ENCODE results near the gene GET4.
A peak's percentile ranks its signal among the peaks of the same experiment; 100 is the strongest.
"Not testable (repeated sequence)": the region's sequence is repeated elsewhere in the genome, so short reads cannot be mapped to it uniquely, and the experiment has no call there.

GET4 gene

DNA sequence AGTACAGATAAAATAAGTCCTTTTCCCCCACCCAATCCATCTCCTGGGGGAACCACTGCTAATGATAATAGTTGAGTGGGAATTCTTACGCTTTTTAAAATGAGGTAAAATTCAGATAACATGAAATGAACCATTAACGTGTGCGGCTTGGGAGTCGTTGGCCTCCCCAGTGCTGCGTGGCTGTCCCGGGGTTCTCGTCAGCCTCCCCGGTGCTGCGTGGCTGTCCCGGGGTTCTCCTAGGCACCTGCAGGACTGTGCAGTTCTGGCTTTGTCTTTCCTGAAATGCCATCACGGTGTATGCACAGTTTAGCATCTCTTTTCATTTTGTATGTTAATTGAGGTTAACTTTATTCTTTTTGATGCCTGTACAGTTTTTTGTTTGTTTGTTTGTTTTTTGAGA, 30.6 kb upstream of the GET4 start:
- DNase-seq = no peak

DNA sequence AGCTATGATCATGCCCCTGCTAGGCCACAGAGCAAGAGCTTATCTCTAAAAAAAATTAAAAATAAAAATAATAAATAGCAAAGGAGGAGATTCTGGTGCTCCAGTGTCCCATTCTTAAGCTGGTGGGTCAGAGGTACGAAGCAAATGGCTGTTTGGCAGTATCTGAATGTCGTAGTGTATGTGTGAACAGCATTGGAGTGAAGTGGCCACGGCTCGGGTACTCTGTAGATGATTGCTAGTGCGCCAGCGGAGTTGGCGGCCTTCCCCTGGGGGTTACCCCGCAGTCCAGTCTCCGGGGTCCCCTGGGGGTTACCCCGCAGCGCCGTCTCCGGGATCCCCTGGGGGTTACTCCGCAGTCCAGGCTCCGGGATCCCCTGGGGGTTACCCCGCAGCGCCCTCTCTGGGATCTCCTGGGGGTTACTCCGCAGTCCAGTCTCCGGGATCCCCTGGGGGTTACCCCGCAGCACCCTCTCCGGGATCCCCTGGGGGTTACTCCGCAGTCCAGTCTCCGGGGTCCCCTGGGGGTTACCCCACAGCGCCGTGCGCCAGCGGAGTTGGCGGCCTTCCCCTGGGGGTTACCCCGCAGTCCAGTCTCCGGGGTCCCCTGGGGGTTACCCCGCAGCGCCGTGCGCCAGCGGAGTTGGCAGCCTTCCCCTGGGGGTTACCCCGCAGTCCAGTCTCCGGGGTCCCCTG, 29.2 kb upstream of the GET4 start:
- not testable (repeated sequence) for DNase-seq

DNA sequence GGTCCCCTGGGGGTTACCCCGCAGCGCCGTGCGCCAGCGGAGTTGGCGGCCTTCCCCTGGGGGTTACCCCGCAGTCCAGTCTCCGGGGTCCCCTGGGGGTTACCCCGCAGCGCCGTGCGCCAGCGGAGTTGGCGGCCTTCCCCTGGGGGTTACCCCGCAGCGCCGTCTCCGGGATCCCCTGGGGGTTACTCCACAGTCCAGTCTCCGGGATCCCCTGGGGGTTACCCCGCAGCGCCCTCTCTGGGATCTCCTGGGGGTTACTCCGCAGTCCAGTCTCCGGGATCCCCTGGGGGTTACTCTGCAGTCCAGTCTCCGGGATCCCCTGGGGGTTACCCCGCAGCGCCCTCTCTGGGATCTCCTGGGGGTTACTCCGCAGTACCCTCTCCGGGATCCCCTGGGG, 28.6 kb upstream of the GET4 start:
- DNase-seq = not testable (repeated sequence)

DNA sequence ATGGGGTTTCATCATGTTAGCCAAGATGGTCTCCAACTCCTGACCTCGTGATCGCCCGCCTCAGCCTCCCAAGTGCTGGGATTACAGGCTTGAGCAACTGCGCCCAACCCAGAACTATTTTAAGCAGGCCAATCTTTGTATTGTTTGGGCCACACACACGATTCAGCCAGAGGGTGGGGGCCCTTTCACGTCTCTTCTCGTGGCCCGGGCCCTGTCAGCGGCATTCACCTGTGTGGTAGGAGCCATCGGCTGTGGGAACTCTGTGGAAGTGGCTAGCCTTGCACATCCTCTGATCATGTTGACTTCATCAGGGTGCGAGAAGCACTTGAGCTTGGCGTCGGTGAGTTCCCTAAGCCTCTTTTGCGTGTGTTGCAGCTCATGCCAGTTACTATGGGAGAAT, 27.2 kb upstream of the GET4 start:
- DNase-seq = no peak

DNA sequence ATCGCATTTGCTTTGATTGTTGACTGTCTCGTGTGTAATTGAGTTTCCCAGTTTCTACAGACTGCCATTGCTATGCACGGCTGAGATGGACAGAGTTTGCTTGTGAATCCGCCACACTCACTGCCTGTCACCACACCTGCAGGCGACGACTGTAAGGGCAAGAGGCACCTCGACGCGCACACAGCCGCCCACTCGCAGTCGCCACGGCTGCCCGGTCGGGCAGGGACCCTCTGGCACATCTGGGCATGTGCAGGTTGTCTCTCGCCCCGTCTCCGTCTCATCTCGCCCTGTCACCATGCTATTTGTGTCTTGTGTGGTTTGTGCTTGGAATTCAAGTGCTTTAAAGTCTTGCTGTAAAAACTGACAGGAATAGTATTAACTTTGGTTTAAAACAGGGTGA, 26.6 kb upstream of the GET4 start:
- no peak for DNase-seq

DNA sequence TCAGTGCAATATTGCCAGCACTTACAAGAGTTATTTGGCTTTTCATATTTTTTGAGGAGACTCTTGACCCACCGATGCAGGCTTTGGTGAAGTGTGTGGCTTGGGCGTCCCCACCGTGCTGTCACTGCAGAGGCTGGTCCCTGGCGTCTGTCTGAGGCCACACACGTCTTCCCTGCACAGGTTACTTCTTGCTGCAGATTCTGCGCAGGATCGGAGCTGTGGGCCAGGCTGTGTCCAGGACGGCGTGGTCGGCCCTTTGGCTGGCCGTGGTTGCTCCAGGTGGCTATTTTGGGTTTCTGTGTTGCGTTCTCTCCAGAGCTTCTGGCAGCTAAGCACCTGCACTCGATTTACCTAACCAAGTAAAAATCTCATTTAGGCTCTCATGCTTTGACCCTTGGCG, 25.1 kb upstream of the GET4 start:
- no peak for DNase-seq

DNA sequence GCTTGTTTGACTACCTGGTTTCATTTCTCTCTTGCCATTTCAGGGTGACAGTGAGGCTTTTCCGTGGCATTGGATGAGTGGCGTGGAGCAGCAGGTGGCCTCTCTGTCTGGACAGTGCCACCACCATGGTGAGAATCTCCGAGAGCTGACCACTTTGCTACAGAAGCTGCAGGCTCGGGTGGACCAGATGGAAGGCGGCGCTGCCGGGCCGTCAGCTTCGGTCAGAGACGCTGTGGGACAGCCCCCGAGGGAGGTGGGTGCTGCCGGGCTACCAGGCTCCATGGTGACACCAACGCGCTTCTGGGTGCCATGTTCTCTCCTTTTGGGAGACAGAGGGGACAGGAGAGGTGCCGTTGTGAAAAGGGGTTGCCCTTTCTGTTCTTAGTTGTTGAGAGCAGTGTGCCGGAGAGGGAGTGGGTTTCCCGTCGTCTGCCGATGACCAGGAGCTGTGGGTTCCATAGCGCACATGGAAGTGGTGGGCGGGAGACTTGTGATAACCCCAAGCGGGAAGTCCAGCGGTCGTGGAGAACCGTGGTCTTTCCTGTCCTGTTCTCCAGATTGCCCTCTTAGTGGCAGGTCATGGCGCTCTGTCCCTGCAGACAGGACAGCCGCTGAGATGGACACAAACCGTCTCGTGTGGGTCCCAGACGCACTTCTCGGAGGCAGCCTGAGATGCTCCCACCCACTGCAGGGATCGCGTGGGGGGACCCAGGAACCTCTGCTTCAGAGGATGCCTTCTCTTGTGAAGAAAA, 22.8 kb upstream of the GET4 start:
- no peak for DNase-seq

DNA sequence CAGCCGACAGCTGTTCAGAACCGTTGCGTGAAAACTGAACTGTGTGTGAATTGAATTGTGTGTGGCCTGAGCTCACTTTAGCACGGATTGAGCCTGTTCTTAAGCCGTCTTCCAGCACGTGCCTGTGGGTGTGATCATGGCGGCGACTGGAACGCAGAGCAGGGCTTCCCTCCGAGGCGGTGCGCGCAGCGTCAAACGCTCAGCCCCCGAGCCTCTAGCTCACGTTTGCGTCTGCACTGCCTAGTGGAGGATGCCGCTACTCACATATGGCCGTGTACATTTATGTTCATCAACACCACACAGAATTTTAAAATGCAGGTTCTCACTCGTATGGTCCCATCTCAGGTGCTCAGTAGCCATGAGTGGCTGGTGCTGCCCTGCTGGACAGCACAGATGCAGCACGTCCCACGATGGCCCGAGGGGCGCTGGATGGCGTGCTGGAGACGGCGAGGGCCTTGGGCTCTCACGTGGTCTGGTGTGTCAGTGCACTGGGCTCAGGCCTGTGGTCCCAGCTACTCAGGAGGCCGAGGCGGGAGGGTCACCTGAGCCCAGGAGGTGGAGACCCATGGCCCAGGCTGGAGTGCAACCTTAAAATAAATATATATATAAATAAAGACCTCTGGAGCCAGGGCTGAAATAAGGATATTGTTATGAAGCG, 22.1 kb upstream of the GET4 start:
- no peak for DNase-seq

DNA sequence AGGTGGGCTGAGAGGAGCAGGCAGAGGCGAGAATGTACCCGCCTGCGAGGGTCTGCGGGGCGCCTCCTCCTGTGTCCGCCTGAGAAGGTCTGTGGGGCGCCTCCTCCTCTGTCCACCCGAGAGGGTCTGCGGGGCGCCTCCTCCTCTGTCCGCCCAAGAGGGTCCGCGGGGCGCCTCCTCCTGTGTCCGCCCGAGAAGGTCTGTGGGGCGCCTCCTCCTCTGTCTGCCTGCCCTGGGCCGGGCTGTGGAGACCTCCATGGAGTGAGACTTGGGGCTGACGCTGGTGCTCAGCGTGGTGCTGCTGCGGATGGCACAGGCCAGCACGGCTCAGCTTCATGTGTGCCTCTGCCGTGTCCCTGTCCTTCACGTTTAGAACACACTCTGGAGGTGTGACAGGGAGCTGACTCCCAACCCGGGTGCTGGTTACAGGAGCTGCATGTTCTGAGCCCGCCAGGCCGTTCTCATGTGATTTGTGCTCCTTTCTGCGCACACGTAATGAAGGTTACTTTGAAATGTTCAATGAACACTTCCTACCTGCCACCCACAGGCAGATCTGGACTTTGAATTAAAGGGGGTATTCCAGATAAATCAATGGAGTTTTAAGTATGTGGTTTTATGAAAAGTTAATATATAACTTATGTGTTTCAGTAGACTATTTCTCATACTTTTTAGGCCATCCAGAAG, 20.5 kb upstream of the GET4 start:
- no peak for DNase-seq

DNA sequence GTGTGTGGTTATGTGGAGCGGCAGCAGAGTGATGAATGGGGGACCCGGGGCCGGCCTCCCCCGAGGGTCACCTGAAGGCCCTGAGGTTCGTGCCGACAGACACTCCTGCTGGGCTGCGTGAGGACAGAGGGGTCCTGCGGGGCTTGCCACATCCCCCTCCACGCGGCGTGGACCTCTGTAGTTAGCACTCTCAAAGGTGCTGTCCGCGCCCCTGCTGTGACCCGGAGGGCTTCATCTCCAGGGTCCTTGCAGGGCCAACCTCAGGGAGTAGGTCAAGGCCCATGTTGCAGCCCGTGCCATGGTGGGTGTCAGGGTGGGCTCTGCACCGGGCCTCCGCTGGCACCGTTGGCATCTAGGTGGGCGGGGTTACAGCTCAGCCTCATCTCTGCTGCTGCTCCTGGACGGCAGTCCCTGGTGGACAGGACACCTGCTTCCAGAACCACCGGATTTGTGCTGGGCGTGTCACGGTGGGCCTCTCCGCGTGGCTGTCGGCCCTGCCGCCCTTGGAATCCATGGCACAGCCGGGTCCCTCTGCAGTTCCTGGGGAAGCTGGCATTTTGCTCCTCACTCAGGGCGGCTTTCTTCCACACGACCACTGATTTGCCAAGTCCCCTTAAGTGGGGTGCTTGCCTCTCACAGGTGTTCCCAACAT, 19.8 kb upstream of the GET4 start:
- DNase-seq = no peak

DNA sequence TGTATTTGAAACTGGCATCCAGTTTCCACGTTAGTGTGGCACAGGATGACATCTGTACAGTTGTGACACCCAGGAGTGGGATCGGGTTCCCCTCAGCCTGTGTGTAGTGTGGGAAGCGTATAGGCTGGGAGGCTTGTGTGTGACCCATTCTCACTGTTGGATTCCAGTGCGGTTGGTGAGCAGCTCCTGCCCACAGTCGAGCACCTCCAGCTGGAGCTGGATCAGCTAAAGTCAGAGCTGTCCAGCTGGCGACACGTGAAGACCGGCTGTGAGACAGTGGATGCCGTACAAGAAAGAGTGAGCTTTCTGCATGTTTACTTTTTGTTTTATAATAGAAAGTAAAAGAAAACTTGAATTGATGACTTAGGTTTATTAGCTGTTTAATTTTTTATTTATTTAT, 18.7 kb upstream of the GET4 start:
- DNase-seq = no peak

DNA sequence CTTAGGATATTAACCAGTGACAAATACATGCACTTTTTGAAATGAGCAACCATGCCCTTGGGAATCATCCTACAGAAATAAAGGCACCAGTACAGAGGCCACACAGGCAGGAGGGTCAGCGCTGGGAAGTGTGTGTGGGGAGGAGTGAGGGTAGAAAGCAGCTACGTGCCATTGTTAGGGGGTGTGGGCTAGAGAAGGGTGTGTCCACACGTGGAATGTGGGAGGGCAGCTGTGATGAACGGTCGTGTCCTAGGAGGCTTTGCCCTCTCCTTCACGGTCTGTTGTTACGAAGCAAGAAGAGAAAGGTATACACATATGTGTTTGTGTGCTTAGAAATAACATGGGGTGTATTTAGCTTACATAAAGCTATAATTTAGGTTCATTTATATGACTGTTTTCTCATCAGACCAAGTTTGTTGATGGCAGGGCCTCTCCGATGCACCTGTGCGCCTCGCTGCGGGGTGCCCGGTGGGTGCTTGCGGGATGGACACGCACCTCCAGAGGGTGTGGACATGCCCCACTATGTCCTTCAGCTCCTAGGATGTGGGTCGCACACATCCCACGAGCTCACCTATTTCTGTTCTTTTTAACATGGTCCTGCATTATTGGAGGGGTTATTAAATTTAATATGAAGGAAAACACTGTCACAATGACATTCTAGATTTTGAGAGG, 16.9 kb upstream of the GET4 start:
- no peak for DNase-seq

DNA sequence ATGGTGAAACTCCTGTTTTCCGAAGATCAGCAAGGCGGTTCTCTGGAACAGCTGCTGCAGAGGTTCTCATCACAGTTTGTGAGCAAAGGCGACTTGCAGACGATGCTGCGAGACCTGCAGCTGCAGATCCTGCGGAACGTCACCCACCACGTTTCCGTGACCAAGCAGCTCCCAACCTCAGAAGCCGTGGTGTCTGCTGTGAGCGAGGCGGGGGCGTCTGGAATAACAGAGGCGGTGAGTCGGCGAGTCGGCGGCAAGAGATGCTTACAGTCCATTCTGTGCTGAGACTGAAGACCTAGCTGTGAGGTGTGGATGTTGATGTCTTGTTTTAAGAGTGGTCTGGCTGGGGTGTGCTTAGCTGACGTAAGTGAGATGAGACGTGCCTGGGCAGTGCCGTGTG, 16.2 kb upstream of the GET4 start:
- DNase-seq = no peak

DNA sequence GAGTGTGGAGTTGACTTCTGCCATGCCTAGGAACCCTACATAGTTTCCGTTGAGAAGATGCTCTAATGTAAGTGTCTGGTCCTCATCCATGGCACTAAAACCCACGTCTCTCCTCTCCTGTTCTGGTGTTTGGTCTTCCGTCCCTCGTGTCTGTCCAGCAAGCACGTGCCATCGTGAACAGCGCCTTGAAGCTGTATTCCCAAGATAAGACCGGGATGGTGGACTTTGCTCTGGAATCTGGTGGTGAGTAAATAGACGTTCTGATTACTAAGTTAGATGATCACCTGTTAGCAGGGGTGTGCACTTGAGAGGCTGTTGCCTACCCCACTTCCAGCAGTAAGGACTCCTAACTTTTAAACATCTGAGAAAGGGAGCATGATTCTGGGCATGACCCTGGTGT, 15.1 kb upstream of the GET4 start:
- no peak for DNase-seq

DNA sequence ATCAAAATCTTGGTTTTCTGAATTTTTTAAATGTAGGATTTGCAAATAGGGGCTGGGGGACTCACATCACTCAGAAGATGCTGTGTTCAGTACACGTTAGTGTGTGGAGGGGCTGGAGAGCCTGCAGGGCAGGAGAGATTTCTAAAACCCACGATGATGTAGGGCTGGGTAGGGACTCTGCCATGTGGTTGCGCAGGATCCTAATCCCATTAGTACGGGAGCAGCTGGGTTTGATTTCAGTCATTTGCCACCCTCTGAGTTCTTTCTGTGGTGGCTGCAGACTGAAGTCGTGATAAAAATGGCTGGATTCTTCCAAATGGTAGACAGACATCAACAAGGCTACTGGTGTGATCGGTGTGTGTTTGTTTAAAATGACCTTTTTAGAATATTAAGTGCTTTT, 14.2 kb upstream of the GET4 start:
- no peak for DNase-seq

DNA sequence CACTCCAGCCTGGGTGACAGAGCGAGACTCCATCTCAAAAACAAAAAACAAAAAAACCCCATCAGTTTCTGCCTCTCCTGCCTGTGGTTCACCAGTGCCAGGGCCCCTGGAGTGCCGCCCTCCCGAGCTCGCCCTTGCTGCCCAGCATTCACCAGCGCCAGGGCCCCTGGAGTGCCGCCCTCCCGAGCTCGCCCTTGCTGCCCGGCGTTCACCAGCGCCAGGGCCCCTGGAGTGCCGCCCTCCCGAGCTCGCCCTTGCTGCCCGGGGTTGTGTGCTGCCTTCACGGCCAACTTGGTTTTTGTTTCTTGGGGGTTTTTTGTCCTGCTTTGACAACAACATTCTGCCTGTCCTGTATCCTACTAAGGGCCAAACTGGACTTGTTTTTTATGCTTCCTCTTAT, 13.2 kb upstream of the GET4 start:
- no peak for DNase-seq

DNA sequence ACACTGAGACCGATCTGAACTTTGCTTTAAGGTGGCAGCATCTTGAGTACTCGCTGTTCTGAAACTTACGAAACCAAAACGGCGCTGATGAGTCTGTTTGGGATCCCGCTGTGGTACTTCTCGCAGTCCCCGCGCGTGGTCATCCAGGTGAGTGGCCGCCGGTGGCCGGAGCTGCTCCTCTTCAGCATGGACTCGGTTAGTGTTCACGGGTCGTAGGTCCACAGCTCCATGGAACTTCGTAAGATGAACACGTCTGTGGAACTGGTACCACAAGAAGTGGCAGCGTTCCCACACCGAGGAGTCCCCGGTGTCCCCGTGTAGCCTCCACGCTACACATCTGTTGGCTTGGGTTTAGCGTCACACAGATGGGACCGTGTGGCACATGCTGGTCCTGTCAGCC, 10.4 kb upstream of the GET4 start:
- DNase-seq = no peak

DNA sequence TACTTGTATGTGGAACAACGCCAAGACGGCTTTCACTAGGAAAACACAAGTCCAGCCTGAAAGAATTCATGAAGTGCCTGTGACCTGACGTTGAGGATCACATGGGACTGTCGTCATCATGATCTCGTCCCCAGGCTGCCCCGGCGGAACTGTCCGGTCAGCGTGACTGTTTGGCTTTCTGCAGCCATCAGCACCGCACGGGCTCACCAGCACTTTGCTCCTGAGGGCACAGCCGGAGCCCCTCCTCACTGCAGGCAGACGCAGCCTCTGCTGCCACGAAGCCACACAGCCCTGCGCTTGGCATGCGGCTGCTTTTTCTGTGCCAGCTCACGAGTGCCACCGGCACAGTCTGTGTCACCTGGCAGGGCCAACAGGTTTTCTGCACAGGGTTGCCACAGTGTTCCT, 9.4 kb upstream of the GET4 start:
- peak; percentile 74 for DNase-seq

DNA sequence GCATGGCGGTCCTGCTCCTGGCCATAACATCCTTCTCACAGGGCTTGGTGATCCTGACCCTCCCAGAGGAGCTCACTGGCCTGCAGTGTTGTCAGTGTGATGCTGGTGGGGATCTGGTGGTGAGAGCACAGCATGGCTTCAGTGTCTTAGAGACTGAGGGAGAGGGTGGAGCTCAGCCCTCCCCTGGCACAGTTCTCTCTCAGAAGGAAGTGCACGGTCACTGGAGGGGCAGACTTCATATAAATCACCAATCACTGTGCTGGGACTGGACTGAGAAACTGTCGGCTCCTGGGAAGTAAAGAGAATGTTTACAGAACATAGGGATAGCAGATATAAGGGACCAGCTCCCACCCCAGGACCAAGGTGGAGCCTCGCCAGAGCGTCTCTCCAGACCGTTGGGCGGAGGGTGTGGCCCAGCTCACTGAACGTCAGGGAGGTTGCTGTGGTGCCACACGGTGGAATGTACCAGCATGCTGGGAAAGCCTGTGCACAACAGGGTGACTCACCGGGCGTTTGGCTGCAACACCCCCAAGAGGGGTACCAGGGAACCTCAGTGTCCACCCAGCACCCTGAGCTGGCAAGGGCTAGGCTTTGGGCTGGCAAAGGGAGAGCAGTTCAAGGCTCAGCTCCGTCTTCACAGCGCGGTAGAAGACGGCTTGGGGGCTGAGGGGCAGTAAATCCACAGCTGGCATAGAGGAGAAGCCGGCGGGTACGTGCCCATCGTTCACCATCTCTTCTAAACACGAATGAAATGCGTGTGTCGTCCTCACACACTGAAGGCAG, 8.8 kb upstream of the GET4 start:
- no peak for DNase-seq

DNA sequence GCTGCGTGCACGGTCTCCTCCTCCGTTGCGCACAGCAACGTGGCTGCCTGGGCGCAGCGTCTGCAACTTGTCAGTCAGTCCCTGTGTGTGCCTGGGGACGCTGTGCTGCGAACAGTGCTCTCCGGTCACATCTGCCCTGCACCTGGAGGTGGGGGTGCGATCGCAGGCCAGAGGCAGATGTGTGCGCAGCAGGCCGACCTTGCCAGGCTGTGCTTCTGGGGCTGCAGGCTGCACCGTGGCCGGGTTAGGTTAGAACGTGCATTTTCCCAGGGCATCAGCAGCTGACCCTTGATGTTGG, 8.2 kb upstream of the GET4 start:
- no peak for DNase-seq

DNA sequence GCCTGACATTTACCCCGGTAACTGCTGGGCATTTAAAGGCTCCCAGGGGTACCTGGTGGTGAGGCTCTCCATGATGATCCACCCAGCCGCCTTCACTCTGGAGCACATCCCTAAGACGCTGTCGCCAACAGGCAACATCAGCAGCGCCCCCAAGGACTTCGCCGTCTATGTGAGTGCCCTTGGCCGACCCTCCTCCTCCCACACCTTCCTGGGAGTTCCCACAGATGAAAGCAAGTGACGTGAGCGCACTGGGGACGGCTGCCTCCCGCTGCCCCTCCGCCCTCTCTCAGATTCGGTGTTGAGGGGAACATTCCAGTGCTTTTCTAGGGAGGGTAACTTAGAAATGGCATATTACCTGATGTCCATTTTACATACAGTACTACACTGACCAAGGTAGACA, 7.0 kb upstream of the GET4 start:
- no peak for DNase-seq

DNA sequence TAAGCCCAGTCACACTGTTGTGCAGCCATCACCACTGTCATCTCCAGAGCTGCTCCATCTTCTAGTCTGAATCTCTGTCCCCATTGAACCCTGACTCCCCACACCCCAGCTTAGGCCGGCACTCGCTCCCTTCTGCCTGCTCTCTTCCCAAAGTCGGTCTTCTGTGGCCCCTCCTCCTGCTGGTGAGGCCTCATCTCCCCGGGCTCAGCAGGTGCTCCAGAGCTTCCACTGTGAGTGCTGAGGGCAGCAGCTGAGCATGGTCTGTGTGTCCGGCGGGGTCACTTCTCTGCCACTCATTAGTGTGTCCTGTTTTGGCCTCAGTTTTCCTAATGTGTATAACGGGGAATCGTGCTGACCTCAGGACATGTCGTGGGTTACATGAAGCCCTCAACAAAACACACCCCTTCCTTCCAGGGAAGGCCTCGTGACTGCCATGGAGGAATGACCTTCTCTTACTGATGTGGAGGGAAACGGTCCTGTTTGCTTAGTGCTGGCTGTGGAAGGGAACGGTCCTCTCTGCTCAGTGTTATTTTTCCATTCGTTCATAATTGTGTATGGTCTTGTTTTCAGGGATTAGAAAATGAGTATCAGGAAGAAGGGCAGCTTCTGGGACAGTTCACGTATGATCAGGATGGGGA, 4.3 kb upstream of the GET4 start:
- no peak for DNase-seq
